NCI-H128 (cell line): ENCODE results near the gene FHIT.
"Not testable (repeated sequence)": the region's sequence is repeated elsewhere in the genome, so short reads cannot be mapped to it uniquely, and the experiment has no call there.

ENCODE experiments used
- DNase-seq: peaks from one replicate; lab custom pipeline; 2025; ENCODE audit not compliant: unreplicated experiment; lab: John Stamatoyannopoulos, UW

FHIT gene

GRCh38 chr3:59820352-59820934 is 1430.8 kb downstream of the FHIT start:
- DNase-seq = no peak

GRCh38 chr3:59818919-59819300 is 1432.3 kb downstream of the FHIT start:
- no peak for DNase-seq

DNA sequence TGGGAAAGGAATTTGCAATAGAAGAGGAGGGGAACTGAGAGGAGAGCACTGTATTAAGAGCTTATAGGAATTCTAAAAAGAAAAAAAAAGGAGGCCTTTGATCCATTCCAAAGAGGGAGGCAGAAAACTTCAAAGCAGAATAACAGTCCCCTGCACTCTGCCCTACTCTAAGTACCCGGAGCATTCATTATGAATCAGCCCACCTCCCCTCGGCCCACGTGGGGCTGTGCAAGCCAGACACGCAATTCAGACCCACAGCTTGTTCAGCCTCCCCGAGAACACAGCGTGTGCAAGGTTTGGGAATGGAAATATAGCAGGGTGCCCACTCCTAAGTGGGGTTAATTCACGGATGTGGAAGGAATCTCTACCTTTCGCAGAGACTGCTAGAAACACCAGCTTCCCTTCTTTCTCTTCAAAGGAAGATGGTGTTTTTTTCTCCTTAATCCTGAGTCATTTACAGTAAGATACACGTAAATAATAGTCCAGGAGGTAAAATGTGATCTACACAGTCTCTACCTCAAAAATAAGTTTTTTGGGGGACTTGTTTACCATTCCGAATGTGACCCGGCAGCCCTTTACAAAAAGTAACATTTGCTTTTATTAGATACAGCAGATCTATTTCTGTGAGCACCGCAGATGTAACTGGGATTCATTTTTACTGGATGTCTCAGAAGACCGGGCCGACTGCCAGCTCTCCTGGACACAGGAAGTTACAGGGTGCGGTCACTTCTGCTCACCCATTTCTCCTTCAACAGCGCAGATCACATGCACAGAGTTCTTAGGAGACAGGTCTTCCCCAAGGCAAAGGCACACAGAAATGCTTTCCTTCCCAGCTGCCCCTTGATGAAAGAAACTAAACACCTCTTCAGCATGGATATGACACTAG is 1433.0 kb downstream of the FHIT start:
- no peak for DNase-seq

DNA sequence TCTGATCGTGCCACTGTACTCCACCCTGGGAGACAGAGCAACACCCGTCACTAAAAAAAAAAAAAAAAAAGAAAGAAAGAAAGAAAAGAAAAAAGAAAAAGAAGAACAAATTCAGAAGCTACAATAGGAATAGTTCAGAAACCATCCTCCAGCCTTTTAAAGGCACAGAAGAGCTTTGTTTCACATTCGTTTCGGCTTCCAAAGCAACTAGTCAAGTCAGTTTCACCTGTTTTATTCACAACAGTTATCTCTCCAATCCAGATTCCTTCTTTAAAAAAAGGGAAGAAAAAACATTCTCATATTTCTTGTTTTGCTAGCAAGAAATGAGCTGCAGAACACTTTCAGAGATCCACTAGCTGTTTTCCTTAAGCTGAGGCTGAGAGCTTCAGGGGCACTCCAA is 1433.7 kb downstream of the FHIT start:
- DNase-seq = no peak

- DNase-seq = no peak
Measured at GRCh38 chr3:59816312-59816711, 1434.9 kb downstream of the FHIT start.

- no peak for DNase-seq
Measured at GRCh38 chr3:59813148-59813538, 1438.1 kb downstream of the FHIT start.

DNA sequence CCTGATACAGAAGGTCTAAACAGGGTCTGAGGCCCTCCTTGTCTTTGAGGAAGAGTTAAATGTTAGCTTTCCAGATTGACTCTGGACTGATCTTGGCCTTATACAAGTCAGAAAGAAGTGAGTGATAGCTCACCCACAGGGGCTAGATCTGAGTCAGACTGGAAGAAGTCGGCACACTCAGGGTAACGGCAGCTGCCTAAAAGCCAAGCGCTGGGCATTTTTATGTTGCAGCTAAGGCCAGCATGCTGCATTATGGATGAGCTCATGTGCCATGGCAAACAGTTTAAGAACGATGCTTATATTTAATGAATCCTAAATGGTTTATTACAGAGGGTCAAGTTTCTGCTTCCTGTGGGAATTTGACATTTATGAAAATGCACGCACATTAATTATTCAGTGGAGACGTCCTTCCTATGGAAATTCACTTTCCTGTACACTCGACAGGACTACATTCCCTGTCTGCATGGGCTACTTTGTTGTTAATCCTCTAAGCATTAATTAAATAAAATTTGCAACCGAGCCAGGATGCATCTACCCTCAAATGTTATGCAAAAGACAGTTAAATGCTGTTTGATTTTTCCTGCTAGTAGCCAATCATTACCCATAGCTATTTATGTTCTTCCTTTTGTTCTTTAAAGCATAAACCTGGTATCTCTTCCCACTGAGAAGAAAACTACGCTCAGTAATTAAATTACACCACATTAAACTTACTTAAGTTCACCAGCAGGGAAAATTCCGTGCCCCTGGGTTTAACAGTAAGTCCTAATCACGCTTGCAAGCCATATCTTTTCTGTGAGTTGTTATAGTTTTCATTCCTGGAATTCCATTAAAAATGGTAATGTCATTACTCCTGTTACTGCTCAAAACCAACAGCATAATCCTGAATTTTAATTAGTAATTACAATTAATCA is 1438.8 kb downstream of the FHIT start:
- DNase-seq = no peak

GRCh38 chr3:59811160-59811559 is 1440.1 kb downstream of the FHIT start:
- no peak for DNase-seq

DNA sequence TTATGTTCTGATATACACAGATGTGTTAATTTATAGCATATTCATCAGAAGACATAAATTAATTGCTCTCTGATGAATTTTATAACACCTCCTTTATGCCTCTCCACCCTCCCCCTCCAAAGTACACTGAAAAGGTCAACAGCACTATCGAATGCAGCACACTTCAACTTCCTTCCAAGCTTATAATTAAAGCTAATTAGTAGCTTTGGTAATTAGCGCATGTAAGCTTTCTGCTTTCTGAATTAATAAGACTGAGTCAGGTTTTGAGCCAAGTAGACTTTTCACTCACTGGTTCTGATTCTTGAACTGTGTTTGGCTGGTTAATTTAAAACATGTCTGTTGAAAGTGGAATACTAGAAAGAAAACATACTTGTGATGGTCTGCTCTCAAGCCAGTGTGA is 1440.6 kb downstream of the FHIT start:
- DNase-seq = no peak

DNA sequence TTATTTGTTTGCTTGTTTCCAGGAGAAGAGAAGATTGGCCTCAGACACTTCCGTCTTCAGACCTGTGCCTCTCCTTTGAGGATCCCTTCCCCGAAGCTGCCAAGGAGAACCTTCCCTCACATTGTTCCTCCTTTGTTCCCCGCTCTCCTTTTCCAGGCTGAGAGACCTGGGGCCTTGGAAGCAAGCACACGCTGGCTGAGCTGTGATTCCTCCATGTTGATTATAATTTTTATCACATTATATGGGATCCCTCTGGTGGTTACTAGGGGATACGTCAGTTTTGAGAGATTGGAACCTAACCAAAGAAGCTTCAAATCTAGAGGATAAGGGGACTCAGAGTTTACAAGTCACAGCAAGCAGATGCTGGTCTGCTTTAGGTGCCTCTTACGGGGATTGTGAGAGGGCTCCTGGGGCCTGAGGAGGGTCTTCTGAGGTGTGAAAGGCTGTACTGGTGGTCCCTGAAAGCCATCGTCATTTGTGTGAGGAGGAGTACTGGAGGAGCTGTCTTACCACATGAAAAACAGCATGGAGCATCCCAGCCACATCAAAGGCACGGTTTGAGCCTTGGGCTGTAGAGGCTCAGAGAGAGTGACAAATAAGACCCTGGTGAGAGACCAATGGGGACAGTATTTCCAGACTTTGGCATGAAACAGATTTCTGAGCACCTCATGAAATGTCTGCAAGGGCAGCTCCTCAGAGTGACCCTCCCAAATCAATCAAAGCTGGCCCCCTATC is 1441.4 kb downstream of the FHIT start:
- no peak for DNase-seq

DNA sequence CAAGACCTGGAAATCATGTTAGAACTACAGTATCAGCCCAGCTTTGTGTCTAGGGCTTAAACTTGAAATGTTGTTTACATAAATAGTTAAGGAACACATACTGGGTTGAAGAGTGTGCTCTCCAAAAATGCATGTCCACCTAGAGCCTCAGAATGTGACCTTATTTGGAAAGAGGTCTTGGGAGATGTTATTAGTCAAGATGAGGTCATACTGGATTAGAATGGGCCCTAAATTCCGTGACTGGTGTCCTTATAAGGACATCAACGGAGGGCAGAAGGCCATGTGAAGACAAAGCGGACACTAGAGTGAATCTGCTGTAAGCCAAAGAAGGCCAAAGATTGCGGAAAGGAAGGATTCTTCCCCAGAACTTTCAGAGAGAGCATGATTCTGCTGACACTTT is 1442.2 kb downstream of the FHIT start:
- DNase-seq = no peak

DNA sequence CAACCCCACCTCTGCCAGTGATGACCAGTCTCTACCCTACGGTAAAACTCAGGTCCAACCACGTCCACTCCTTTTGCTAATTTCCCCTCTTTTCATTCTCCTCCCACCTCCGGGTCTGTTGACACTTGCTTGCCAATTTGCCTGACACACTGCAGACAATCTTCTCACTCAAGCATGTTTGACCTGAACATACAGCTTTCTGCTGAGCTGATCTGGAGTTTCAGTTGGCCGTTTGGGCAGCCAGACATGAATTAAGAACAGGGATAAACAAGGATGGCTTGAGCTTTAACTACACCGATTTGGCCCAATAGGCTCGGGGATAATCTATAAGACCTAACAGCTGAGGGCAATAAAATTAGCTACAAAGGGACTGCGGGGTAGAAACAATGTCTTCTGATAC is 1442.8 kb downstream of the FHIT start:
- no peak for DNase-seq

- no peak for DNase-seq
Measured at GRCh38 chr3:59803268-59803667, 1448.0 kb downstream of the FHIT start.

DNA sequence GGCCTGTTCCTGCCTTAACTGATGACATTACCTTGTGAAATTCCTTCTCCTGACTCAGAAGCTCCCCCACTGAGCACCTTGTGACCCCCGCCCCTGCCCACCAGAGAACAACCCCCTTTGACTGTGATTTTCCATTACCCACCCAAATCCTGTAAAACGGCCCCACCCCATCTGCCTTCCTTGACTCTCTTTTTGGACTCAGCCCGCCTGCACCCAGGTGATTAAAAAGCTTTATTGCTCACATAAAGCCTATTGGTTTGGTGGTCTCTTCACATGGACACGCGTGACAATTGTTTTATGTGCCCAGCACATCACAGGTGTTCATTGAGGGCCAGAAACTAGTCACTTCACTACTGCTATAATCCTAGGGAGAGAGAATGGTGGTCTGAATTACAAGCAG is 1448.8 kb downstream of the FHIT start:
- not testable (repeated sequence) for DNase-seq

- no peak for DNase-seq
Measured at GRCh38 chr3:59802045-59802444, 1449.2 kb downstream of the FHIT start.

DNA sequence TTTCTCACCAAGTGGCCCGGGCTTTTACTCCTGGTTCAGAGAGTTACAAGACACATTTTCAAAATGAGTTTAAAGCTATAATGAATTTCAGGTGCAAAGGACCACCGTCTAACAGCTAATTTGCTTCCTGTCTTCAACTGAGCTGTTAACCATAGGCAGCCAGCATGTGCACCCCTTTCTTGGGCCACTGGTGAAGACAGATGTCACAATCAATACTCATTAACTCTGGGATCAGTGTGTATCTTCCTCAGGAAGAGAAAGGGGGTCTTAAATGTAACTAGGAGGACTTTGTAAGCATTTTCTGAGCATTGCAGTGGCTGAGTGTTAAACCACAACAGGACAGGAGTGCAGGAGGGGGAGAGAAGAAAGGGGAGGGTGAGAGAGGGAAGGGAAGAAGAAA is 1450.8 kb downstream of the FHIT start:
- DNase-seq = no peak

DNA sequence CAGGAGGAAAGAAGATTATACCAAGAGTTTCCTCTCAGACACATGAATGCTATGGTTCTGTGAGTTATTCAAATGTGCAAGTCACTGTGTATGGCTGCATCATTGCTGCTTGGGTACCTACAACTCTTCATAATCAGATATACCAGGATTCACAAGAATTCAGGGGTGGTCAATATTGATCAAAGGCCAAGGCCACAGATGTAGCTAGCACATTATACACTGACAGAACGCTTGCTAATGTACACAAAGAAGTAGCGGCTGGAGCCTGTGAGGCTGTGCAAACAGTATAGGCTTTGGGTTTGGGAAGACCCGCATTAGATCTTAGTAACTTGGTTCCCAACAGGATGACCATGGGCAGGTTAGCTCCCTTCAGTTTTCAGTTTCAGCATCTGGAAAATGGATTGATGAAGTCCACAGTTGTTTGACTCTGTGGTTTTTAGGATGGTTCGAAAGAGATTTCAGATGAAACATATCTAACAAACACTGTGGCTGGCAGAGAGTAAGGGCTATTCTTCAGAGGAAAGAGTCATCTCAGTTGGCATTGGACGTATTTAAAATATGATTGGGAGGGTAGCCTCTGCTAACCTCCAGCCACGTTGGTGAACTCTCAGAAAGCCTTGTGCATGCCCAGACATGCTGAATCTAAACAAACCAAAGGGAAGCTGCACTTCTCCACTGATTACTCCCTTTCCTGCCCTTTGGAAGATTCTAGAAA is 1452.7 kb downstream of the FHIT start:
- no peak for DNase-seq

- no peak for DNase-seq
Measured at GRCh38 chr3:59797533-59797932, 1453.7 kb downstream of the FHIT start.

DNA sequence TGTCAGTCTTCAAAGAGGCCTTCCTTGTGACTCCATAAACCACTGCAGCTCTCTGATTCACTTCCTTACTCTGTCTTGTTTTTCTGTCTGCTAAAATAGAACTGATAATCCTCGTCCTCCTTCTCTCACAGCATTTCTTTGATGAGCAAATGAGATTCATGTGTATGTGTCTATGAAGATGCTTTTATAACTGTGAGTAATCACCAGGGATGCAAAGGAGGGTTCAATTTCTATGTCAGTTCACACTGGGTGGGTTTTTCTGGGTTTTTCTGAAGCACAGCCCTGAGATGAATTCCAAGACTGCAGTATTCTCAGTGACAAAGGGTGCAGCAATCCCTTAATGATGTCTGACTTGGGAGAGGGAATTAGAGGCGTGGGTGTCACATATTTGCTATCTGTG is 1454.8 kb downstream of the FHIT start:
- DNase-seq = no peak

DNA sequence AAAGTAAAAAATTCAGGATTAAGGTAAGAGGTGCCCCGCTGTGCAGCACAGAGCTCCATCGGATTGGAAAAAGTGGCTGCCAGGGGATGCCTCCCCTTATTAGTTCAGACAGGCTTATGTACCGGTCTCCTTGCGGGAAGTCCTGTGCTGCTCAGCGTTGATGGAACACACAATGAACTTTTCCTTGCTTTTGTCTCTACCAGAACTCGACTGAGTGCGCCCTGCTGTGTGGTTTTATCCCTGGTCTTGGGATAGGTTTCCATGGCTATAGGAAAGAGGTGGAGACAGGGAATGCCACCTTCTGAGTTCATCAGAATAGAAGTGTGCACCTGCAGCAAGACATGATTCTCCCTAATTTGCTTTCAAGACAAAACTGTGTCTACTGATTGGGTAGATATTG is 1455.5 kb downstream of the FHIT start:
- DNase-seq = no peak
